Activated naive CD4-positive, alpha-beta T cell treated with anti-CD3 and anti-CD28 coated beads, Interleukin-2, amount 50 U/mL, for 24 hours (primary cell): ENCODE results near the gene RAB27B.

Source experiments
- H3K27ac Mint-ChIP-seq: one replicate; pipeline ENCODE4 v1.8.0; 2021; ENCODE audit warnings: mild to moderate bottlenecking, mixed read lengths
- H3K27me3 Mint-ChIP-seq: one replicate; pipeline ENCODE4 v1.8.0; 2021; ENCODE audit warnings: mixed read lengths
- H3K36me3 Mint-ChIP-seq: one replicate; pipeline ENCODE4 v1.8.0; 2021; ENCODE audit warnings: mixed read lengths
- H3K4me1 Mint-ChIP-seq: one replicate; pipeline ENCODE4 v1.8.0; 2021; ENCODE audit warnings: mixed read lengths
- H3K4me3 Mint-ChIP-seq: one replicate; pipeline ENCODE4 v1.8.0; 2021; ENCODE audit warnings: mild to moderate bottlenecking, mixed read lengths
- H3K9me3 Mint-ChIP-seq: one replicate; pipeline ENCODE4 v1.8.0; 2021; ENCODE audit warnings: mixed read lengths

The RAB27B gene

GRCh38 chr18:54939361-54939917 lies 111.2 kb downstream of the RAB27B start:
- H3K4me1 Mint-ChIP-seq: no peaks in the 10 kb centered on the region
- no peaks in the 10 kb centered on the region for H3K27me3 Mint-ChIP-seq
- H3K4me3 Mint-ChIP-seq: no peak overlapping the region
- no peaks in the 10 kb centered on the region for H3K9me3 Mint-ChIP-seq
- H3K27ac Mint-ChIP-seq: no peak overlapping the region
- no peaks in the 10 kb centered on the region for H3K36me3 Mint-ChIP-seq

GRCh38 chr18:54942144-54942543 lies 113.9 kb downstream of the RAB27B start:
- H3K4me3 Mint-ChIP-seq: no peak overlapping the region
- no peaks in the 10 kb centered on the region for H3K27me3 Mint-ChIP-seq
- no peaks in the 10 kb centered on the region for H3K9me3 Mint-ChIP-seq

GRCh38 chr18:54942569-54942968 lies 114.3 kb downstream of the RAB27B start:
- Mint-ChIP-seq H3K27me3 (no peaks in the 10 kb centered on the region), H3K4me3 (no peak overlapping the region), H3K4me1 (peaks cover 22% of the 10 kb centered on the region), H3K9me3 (no peaks in the 10 kb centered on the region), H3K27ac (no peak overlapping the region), H3K36me3 (no peaks in the 10 kb centered on the region)

More at GRCh38 chr18:54942144-54942543, 113.9 kb downstream of the RAB27B start:
- Mint-ChIP-seq H3K4me1 (peaks cover 20% of the 10 kb centered on the region), H3K27ac (no peak overlapping the region), H3K36me3 (no peaks in the 10 kb centered on the region)
